ENCODE results near the gene TMEM179.

The TMEM179 gene

DNA sequence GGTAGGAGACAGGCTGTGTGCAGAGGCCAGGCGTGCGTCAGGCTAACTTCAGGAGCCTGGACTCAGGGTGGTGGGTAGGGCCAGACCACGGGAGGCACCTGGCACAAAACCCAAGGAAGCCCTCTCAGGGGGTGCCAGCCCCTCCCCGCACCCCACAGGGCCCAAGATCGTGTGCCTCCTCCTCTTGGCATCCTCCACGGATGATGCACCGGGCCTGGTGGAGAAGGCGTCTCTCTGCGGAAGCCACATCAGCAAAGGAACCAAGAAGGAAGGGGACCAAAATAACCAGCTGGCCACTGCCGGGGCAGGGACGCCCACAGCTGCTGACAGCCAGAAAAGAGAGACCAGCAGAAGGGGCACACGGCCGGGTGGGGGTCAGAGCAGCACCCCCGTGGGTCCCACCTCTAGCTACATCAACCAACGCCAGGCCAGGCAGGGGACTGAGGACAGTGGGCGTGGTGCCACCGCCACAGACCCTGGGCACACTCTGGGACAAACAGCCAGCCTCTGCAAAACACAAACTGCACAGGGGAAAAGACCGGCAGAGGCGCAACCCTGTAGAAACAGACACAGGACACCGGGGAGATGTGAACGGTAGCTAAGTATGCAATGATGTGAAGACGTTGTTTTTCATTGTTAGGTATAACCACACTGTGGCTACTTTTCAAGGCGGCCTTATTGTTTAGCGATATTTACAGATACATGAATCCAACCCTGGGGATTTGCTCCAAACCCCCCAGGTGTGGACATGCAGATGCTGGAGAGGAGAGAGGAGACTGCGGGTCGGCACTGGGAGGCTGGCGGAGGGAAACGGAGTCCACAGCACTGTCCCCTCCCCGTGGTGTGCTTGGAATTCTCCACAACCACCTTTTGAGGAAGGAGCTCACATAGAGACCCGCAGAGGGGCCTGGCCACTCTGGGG, 51.1 kb downstream of the TMEM179 start:
- Mint-ChIP-seq H3K9me3 (no peaks in the 10 kb centered on the region), H3K27ac (no peak overlapping the region)

GRCh38 chr14:104552738-104553125, 51.8 kb downstream of the TMEM179 start:
- H3K27ac Mint-ChIP-seq: no peak overlapping the region
- H3K4me3 Mint-ChIP-seq: no peak overlapping the region
- ATAC-seq (no peak), DNase-seq (no peak)
- peaks cover 23% of the 10 kb centered on the region for H3K27me3 Mint-ChIP-seq
- no peaks in the 10 kb centered on the region for H3K9me3 Mint-ChIP-seq
- no peaks in the 10 kb centered on the region for H3K4me1 Mint-ChIP-seq

More for the DNA sequence above, 51.1 kb downstream of the TMEM179 start:
- DNase-seq (no peak), ATAC-seq (no peak)
- peaks cover 20% of the 10 kb centered on the region for H3K27me3 Mint-ChIP-seq
- no peaks in the 10 kb centered on the region for H3K4me1 Mint-ChIP-seq
- H3K4me3 Mint-ChIP-seq: no peak overlapping the region

DNA sequence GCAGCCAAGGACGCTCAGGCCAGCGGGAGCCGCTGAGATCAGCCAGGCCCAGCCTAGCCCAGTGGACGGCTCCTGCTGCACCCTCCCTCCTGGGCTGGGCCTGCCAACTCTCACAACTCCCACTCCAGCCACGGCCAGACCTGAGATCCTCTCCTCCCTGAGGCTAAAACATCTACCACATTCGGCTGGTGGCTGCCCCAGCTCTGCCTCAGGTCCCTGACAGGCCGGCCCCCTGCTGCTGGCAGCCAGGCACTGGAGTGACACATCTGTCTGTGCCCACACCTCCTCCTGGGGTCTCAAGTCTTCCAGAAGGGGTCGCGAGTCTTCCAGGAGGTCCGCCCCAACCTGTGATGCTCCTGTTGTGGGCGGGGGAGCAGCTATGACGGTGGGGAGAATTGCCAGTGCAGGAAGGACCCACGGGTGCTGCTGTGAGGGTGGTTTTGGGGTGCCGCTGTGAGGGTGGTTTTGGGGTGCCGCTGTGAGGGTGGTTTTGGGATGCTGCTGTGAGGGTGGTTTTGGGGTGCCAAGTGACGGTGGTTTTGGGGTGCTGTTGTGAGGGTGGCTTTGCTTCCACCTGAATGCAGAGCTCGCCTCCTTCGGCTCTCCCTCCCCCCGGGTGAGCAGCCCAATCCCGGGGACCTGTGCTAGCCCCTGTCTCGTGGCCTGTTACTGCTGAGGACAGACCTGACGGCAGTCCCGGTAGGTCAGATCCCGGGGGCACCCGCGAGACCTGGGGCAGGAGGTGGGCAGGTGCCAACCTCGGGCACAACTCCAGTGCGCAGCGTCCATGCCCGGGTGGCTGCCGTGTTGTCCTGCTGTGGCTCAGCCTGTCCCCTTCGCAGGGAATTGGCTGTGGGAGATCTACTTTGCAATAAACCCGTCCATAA, 52.5 kb downstream of the TMEM179 start:
- Mint-ChIP-seq H3K4me1 (no peaks in the 10 kb centered on the region), H3K9me3 (no peaks in the 10 kb centered on the region), H3K27ac (no peak overlapping the region), H3K27me3 (peaks cover 29% of the 10 kb centered on the region), H3K4me3 (no peak overlapping the region)
- DNase-seq: no peak
- no peak for ATAC-seq

DNA sequence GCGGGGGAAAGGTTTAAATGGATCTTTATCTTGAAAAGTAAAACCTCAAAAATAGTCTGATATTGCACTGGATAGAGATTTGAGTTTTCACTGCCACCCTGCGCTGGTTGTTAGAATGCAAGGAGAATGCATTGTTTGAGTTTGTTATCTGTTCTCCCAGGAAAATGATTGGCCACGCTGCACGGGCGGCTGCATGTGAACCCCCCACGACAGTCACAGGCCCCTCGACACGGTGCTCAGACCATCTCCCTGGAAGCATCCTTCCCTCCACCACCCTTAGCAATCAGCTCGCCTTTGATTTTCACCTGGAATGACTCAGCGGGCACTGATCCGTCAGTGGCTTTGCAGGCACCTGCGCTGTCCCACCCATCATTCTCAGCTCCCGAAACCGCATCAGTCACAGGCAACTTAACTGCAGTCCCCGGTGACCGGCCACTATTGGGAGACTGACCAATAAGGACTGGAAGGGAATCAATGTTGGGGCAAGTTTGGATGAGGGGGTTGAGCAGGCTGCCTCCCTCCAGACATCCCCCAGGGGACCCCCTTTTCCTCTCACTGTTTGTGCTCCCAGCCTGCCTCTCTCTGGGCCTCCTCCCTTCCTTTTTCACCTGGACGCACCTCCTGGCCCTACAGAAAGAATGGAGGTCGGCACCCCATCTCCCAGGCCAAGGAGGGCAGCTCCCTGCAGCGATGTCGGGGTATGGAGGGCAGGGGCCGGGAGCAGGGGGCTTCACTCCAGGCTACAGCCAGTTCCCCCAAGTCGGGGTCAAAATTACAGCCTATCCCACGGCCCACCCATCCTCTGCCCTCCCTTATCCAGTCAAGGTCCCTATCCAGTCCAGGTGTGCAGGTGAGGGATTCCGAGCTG, 53.5 kb downstream of the TMEM179 start:
- Mint-ChIP-seq H3K9me3 (no peaks in the 10 kb centered on the region), H3K4me1 (no peaks in the 10 kb centered on the region), H3K27me3 (peaks cover 38% of the 10 kb centered on the region), H3K27ac (no peak overlapping the region), H3K4me3 (no peak overlapping the region)
- DNase-seq (no peak), ATAC-seq (no peak)

- no peak overlapping the region for H3K27ac Mint-ChIP-seq
- no peak overlapping the region for H3K4me3 Mint-ChIP-seq
- ATAC-seq (no peak), DNase-seq (no peak)
- no peaks in the 10 kb centered on the region for H3K9me3 Mint-ChIP-seq
- H3K4me1 Mint-ChIP-seq: no peaks in the 10 kb centered on the region
- H3K27me3 Mint-ChIP-seq: peaks cover 38% of the 10 kb centered on the region
Observed at GRCh38 chr14:104550340-104550860, 54.2 kb downstream of the TMEM179 start.

DNA sequence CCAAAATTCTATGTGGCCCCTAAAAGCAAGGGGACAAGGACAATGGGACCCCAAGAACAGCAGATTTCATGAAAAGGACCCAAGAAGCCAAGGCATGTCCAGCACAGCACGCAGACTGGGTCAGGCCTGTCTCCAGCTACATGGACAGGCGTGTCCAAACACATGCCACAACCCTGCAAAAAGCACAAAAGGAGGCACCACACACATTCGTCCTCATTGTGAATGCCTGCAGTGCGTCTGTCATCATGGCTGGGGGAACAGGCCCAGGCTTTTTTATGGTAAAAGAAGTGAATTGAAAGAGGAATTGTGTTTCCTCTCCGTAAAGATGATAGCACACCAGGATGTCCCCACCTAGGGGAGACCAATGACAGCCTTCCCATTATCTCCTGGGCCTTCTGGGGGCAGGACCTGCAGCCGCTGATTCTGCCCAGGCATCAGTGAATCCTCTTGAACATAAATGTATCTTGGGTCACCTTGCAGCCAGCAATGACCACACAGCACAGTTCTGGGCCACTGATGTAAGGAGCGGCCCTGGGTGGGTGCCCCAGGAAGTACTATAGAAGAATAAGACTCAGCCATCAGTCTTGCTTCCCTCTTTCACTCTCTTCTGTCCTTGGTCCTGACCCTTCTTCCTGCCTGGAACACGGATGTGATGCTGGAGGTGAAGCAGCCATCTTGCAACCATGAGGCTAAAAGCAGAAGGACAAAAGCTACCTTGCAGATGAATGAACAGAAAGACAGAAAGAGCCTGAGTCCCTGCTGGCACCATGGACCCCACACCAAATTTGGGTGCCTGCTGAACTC, 54.8 kb downstream of the TMEM179 start:
- ATAC-seq (no peak), DNase-seq (no peak)
- no peak overlapping the region for H3K4me3 Mint-ChIP-seq
- no peaks in the 10 kb centered on the region for H3K4me1 Mint-ChIP-seq
- no peak overlapping the region for H3K27ac Mint-ChIP-seq
- no peaks in the 10 kb centered on the region for H3K9me3 Mint-ChIP-seq
- H3K27me3 Mint-ChIP-seq: peaks cover 38% of the 10 kb centered on the region

DNA sequence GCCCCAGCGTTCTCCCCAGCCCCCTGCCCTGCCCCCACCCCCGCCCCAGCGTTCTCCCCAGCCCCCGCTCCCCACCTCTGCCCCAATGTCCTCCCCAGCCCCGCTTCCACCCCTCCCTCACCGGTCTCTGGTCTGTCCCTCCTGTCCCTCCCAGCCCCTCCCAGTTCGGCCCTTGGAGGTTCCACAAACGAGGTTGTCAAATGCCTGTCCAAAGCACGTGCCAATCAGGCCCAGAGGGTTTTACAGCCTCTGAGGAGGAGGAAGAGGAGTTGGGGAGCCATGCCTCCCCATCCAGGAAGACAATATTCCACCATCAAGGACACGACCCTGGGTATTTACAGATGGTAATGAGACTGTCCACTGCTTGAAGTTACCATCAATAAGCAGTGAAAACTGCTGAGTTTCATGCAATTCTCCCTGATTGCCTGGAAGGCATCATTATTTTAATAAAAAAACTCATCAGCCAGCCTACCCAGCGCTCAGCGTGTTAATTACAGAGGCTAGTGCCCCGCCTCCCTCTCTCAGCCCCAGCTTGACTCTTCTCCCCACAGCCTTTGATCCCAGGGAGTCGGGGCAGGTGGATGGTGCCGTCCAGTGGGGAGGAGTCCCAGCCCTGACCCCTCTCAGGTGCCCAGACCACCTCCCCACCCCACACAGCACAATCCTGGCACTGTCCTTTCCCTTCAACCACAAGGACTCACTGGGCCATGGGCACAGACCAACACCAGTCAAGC, 55.6 kb downstream of the TMEM179 start:
- Mint-ChIP-seq H3K27ac (no peak overlapping the region), H3K4me1 (no peaks in the 10 kb centered on the region), H3K9me3 (no peaks in the 10 kb centered on the region), H3K4me3 (no peak overlapping the region), H3K27me3 (peaks cover 40% of the 10 kb centered on the region)
- ATAC-seq (no peak), DNase-seq (no peak)

DNA sequence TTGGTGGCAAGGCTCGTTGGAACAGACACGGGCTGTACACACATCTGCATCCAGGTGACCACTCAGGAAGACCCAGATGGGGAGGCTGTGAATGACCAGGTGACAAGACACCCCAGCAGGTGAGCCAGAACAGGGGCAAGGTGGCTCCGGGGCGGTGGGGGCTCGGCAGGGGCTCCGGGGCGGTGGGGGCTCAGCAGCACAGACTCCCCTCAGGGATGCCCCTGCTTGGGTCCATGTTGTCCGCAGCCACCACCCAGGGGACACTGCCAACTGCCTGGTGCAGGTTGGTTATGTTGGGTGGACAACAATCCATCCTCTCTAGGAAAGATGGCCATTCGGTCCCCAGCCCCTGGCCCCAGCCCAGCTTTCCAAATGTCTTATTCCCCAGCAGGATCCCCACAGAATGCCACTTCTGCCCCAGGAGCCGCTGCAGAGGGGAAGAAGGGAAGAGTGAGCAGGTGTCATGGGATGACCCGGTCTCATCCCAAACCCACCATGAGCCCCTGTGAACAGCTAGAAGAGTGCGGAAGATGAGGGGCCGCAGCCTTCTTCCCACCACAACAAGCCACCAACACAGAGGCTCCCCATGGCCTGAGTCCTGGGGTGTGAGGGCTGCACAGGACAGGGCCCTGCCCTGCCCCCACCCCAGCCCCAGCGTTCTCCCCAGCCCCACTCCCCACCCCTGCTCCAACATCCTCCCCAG, 56.4 kb downstream of the TMEM179 start:
- H3K27me3 Mint-ChIP-seq: peaks cover 40% of the 10 kb centered on the region
- no peak overlapping the region for H3K4me3 Mint-ChIP-seq
- H3K9me3 Mint-ChIP-seq: no peaks in the 10 kb centered on the region

GRCh38 chr14:104547310-104547997, 57.1 kb downstream of the TMEM179 start:
- Mint-ChIP-seq H3K27me3 (peaks cover 40% of the 10 kb centered on the region), H3K27ac (no peak overlapping the region), H3K4me3 (no peak overlapping the region), H3K9me3 (no peaks in the 10 kb centered on the region), H3K4me1 (no peaks in the 10 kb centered on the region)
- no peak for ATAC-seq
- no peak for DNase-seq

More for the DNA sequence above, 56.4 kb downstream of the TMEM179 start:
- DNase-seq: no peak
- ATAC-seq: no peak
- Mint-ChIP-seq H3K27ac (no peak overlapping the region), H3K4me1 (no peaks in the 10 kb centered on the region)

DNA sequence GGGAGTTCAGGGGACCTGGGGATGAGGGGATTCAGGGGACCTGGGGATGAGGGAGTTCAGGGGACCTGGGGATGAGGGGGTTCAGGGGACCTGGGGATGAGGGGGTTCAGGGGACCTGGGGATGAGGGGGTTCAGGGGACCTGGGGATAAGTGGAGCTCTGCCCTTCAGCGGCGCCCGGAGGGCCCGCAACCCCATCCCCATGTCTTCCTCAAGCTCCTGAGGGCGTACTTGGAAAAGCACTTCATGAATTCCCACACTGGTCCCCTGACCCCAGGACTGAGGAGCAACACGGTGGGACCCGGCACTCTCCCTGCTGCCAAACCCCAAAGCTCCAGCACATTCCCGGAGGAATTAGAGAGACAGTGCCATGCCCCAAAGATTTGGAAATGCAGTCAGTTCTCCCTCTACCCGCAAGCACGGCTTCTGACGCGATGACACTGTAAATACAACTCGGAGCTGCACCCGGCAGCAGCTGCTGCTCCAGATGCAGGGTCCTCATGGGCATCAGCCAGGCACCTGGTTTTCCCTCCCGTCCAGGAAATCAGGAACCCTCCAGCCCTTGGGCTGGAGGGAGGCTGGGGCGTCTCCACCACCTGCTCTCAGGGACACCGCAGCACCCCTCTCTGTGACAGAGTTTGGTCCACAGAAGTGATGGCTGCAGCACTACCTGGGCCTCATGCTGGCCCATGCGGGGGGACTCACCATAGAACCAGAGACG, 57.8 kb downstream of the TMEM179 start:
- H3K27ac Mint-ChIP-seq: no peak overlapping the region
- no peak overlapping the region for H3K4me3 Mint-ChIP-seq
- H3K4me1 Mint-ChIP-seq: no peaks in the 10 kb centered on the region
- H3K9me3 Mint-ChIP-seq: no peaks in the 10 kb centered on the region
- ATAC-seq (peak; percentile 20), DNase-seq (no peak)
- H3K27me3 Mint-ChIP-seq: peaks cover 47% of the 10 kb centered on the region

DNA sequence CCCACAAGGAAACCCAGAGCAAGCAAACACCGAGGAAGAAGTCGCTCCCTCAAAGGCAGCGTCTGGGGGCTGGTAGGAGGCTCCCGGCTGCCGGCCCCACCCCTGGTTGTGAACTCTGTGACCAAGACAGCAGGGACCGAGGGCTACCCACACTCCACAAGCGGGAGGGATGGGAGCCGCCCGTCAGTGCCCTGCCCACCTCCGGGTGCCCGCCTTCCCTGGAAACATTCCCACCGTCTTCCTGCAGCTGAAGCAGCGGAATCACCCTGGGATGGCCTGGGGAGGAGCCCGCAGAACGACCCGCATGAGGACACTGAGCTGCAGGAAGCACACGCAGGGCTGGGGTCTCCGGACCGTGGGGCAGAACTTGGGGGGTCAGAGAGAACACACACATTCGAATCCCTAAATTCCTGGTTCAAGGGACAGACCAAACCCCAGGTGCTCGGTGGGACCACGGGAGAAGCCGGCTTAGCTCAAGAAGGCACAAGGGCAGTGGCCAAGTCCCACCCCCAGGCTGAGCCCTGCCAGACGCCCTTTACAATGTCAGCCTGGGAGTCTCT, 58.5 kb downstream of the TMEM179 start:
- Mint-ChIP-seq H3K27ac (no peak overlapping the region), H3K27me3 (peaks cover 48% of the 10 kb centered on the region), H3K4me1 (no peaks in the 10 kb centered on the region), H3K9me3 (no peaks in the 10 kb centered on the region), H3K4me3 (no peak overlapping the region)
- no peak for ATAC-seq
- no peak for DNase-seq
